D341Med (cell line): ENCODE data around the gene U2SURP.
"Not testable (repeated sequence)": the region's sequence is repeated elsewhere in the genome, so short reads cannot be mapped to it uniquely, and the experiment has no call there.

Experiments
- DNase-seq: peaks from one replicate; pipeline ENCODE4 v3.0.0; 2012; ENCODE audit warnings: low spot score

Gene U2SURP

DNA sequence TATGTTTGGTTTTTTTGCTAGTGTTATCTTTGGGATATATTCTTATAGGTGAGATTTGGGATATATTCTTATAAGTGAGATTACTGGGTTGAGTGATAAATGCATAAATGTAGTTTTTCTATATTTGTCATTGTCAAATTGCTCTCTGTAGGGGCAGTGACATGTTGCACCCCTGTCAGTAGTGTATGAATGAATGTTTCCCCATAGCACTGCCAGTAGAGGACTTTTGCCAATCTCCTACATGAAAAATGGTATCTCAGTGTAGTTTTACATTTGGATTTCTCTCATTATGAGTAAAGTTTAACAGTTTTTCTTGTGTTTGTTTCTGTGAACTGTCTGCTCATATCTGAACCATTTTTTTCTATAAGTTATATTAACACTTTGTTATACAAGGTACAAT, 13.6 kb downstream of the U2SURP start:
- no peak for DNase-seq

DNA sequence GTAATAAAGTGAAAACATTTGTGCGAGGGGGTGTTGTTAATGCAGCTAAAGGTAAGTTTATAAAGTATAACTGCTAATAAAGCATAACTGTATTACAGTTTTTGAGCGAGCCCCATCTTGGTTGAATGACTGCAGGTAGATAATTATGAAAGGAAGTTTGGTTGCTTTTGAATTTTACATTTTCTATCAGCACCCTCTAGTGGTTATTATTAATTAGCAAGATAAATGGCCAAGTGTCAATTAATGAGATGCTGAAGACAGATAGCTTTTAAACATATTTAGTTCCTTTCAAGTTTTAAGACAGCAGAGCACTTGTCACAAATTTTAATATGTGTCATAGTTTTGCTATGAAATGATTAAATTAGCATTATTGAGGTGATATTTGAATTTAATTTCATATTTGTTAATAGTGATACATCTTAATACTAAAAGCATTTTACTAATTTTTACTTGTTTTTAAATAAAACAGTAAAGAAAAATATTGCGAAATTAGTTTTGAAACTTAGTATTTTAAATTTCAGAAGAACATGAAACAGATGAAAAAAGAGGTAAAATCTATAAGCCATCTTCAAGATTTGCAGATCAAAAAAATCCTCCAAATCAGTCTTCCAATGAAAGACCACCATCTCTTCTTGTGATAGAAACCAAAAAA, 15.1 kb downstream of the U2SURP start:
- DNase-seq: no peak

DNA sequence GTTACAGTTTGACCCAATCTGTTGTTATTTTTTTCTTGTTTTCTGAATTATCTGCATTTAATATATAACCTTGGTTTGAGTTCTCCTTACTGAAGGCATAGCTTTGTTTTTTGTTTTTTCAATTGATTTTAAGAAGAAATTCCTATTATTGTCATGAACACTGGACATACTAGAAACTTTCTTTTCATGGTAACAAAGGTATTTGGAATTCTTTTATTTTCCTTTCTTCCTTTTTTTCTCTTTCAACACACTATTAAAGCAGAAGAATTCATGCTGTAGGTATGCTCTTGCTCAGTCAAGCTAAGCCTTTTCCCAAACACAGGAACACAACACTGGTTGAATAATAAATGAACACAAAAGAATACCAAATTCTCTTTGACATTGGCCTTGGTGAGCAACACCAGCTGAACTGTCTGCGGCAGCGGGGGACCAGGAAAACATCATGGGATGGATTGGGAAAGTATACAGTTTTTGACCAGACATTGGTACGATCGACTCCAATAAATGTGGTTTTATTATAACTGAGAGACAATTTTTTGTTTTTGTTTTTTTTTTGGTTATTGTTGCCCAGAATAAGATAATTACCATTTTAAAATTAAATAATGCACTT, 23.1 kb downstream of the U2SURP start:
- no peak for DNase-seq

DNA sequence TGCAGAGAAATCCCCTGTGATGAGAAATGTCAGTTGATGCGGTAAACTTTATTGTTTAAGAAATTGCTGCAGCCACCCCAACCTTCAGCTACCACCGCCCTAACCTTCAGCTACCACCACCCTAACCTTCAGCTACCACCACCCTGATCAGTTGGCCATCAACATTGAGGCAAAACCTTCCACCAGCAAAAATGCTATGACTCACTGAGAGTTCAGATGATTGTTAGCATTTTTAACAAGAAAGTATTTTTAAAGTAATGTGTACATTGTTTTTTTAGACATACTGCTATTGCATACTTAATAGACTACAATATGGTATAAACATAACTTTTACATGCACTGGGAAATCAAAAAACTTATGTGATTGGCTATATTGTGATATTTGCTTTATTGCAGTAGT, 30.0 kb downstream of the U2SURP start:
- no peak for DNase-seq

DNA sequence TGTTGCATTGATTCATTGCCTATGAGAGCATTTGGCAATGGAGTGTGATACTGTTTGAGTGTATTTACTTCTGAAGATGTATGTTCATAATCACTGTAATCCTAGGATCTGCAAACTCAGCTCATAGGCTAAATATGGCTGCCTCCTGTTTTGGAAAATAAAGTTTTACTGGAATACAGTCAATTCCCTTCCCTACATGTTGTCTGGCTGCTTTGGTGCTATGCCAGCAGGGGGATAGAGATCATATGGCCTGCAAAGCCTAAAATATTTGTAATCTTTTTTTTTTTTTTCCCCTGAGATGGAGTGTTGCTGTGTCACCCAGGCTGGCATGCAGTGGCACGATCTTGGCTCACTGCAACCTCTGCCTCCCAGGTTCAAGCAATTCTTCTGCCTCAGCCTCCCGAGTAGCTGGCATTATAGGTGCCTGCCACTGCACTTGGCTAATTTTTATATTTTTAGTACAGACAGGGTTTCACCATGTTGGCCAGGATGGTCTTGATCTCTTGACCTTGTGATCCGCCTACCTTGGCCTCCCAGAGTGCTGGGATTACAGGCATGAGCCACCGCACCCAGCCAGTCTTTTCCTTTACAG, 30.5 kb downstream of the U2SURP start:
- DNase-seq: not testable (repeated sequence)

DNA sequence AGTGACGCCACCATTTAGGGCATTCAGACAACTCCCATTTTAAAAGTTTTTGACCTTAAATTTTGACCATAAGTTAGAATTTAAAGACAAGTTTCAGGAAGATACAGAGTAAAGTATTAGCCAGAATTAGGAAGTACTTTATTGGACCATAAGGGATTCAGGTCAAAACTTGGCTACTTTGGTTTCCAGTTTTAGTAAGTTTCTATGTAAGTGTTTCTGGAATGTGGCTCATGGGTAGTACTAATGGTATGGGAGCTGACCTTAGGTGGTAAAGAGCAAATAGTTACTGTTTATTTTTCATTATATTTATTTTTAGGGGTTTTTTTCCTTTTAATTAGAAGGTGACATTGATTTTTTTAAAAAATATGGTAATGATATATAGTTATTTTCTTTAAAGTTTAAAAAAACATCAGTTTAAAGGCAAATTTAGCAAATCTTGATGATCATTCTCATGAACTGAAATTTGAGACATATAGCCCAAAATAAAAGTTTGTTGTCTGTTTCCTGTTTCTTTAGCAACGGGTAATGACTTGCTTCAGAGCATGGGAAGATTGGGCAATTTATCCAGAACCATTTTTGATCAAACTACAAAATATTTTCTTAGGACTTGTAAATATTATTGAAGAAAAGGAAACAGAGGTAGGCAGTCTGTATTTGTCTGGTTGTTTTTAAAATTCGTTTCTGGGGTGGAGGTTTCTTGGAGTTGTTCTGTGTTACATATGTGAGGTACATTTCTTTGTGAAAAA, 34.3 kb downstream of the U2SURP start:
- DNase-seq: no peak

DNA sequence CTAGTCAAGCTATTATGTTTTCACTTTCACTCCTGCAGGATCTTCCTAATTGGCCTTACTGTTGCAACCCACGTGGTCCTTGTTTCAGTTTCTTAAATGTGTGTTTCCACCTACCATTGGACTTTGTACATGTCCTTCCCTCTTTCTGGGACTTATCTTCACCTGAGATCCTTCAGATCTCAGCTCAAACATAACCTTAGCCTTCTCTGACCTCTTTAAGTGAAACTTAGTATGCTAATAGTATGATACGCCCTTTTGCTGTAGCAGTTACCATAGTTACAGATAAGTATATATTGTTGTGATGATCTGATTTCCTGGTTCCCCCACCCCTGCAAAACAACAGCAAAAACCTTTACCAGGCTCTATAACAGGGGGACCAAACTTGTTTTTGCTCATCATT, 35.2 kb downstream of the U2SURP start:
- no peak for DNase-seq

DNA sequence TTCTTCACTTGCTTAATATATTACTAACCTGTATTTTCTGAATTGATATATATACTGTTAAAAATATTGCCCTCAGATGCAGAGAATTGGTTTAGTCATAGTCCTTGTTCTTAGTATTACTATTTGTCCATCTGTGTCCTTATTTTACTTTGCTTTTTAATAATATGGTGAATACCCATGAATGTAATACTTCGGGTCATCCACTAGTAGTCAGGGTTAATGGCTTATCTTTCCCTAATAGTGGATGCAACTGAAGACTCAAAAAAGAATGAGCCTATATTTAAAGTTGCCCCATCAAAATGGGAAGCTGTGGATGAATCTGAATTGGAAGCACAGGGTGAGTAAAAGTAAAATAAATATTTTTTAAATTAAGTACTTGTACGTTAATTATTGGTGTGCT, 36.5 kb downstream of the U2SURP start:
- DNase-seq: no peak

DNA sequence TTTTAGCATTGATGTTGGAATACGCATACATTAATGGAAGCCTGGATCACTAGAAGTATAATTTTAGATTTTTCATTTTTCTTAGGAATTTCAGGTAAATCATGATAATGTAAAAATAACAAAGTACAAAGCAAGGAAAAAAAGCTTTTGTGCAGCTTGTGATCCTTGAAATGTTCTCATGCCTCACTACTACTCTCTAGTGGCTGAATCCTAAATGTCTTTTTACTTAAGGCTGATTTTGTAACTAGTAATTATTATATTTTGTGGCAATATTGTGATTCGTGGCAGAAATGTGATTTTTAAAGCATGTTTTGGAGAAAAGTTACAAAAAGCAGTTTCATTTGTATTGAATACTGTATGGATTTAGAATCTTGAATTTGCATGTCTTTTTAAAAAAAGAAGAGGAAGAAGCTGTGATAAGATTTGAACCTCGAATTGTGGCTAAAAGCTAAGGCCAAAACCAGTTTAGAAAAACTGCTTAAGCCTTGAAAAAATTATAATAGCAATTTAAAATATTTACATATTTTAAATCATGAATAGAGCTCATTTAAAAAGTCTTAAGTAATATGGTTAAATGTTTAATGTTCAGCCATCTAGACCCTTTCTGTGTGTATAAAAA, 39.0 kb downstream of the U2SURP start:
- no peak for DNase-seq

DNA sequence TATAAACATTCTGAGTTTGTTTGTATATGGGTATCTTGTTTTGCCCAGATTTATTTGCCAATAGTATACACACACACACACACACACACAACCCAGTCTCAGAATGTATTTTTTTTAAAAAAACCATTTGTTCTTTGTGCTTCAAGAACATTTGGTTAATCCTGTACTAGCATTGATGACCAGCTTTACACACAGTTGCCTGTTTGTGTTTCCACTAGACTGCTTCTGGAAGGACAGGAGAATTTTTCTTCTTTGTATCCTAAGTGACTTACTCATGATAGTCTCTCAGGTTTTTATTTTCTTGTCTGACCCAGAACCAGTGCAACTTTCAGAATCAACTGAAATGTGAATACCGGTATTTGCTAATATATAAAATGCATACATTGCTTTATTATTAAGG, 40.5 kb downstream of the U2SURP start:
- DNase-seq: no peak

DNA sequence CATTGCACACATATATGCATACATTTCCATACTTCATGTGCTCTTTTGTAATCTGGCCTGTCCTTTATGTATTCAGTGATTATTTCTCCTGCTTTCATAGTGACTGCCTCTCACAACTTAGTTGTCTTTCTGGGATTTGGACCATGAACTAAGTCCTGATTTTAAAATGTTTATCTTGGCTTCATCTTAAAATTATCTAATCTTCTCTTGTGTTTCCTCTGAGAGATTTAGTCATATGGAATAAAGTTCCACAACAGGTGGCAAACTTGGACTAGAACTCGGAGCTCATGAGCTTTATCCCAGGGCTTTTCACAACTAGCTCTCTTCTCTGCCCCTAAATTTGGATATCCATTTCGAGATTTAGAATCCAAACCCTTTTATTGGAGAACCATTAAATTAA, 44.3 kb downstream of the U2SURP start:
- DNase-seq: no peak

DNA sequence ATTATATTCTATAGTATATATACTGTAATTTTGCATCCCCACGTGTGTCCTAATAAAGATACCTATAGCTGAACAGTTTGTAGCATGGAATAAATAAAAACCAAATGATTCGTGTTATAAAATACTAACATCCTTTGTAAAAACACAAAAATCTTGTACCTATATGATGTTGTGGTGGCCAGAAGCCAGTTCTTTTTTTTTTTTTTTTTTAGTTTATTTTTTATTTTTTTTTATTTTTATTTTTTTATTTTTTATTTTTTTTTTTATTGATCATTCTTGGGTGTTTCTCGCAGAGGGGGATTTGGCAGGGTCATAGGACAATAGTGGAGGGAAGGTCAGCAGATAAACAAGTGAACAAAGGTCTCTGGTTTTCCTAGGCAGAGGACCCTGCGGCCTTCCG, 44.7 kb downstream of the U2SURP start:
- DNase-seq: not testable (repeated sequence)

DNA sequence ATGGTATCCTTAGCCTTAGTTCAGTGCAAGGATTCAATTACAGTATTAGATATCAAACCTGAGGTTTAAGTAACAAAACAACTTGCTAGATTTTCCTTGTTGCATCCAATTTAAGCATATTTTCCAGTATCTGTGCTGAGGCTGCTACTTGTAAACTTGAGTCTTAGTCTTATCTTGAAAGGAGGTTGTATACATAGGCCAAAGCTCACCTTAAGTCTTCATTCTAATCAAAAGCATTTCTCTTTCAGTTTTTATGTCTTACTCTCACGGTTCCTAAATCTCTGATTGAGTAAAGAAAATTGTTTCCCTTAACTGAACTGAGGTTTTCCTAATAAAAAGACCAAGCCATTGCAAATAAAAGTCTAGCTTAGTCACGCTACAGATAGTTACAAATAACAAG, 52.6 kb downstream of the U2SURP start:
- no peak for DNase-seq

DNA sequence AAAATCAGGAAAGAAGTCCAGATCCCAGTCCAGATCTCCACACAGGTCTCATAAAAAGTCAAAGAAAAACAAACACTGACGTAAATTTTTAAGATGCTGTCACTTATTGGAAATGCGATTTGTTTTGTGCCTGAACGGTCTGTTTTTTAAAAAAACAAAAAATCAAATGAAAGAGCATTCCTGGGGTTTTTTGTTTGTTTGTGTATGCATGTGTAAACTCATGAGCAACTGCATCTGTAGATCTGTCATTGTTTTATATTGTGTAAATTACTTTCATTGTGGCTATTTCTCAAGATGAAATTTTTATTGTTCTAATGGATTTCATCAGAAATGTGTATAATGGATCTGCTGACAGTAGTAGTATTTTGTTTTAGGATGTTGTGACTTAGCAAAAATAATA, 55.0 kb downstream of the U2SURP start:
- DNase-seq: no peak

DNA sequence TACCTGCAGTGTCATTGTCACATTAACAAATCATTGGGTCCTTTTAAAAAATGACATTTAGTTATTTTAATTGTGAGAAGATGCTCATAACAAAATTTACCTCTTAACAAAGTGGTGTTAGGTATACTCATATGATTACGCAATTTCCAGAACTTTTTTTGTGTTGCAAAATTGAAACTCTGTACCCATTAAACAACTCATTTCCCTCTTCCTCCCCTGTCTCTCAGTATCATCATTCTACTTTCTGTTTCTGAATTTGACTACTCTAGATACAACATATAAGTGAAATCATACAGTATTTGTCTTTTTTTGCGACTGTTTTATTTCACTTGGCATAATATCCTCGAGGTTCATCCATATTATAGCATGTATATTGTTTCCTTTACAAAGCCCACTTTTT, 59.5 kb downstream of the U2SURP start:
- no peak for DNase-seq

DNA sequence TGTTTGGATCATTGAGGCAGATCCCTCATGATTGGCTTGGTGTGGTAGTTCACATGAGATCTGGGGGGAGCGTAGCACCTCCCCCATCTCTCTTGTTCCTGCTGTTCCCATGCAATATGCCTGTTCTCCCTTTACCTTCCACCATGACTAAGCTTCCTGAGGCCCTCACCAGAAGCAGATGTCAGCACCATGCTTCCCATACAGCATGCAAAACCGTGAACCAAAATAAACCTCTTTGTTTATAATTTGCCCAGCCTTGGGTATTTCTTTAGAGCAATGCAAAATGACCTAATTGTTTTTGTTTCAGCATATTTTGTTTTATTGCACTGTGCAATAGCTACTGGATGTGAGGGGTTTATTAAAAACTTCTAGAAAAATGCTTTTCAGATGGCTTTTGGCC, 61.6 kb downstream of the U2SURP start:
- no peak for DNase-seq

DNA sequence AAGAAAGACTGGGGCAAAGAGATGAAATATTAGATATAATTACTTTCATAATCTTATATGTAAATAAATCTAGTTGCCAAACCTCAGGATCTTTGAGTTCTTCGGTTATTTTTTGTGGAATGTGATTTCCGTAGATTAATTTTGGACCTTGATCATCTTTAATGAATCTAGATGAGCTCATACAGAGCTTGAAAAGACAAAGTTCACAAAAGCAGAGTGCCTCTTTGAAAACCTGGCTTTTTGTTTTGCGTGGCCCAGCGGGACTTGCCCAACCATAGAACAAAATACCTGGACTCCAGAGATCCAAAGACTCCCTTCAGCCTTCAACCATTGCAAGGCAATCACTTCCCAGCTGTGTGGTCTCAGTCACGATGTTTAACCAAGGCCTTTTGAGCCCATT, 63.4 kb downstream of the U2SURP start:
- no peak for DNase-seq

DNA sequence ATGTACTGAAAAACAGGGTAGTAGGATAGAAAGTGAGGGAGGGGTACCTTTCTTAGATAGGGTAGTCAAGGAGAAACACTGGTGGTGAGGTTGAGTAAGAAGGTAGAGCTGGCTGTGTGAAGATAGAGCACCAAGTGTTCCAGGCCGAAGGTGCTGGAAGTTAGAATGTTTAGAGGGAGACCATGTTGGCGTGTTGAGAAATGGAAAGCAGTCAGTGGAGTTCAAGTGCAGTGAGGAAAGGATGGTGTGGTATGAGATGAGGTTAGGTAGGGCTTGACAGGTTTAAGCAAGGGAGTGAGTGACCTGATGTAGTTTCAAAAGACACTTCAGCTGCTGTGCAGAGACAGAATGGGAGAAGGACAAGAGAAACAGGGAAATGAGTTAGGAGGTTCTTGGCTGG, 64.0 kb downstream of the U2SURP start:
- no peak for DNase-seq

DNA sequence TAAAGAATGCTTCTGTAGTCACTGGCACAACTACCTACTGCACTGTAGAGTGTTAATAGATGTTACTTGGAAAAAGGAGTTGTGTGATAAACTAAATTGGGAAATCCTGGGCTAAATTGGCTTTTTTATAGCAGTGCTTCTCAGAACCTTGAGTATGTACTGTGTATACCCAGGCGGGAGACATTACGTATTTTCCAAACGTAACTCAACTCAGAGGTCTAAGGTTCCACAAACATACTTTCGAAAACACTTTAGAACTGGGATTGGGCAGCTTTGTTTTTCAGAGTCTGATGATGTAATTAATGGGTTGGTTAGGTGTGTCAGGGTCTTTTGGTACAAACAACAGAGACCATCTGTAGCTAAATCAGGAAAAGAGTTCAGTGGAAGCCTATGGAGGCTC, 64.7 kb downstream of the U2SURP start:
- no peak for DNase-seq

DNA sequence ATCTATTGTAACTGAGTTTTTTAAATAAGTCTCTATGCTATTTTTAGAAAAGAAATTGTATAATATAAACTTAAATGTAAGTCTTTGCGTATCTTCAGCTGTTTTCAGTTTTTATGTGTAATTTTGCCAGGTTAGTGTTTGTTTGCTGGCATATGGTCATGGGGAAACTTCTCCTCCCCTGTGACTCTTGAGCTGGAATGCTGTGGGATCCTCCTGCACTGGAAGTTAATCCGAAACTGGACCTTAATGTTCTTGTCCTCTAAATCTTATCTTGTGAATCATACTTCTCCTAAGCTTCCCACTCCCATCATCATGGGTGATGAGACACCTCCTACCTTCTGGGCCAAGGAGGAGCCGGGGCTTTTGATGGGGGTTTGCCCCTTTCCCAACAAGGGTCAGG, 65.8 kb downstream of the U2SURP start:
- DNase-seq: no peak

DNA sequence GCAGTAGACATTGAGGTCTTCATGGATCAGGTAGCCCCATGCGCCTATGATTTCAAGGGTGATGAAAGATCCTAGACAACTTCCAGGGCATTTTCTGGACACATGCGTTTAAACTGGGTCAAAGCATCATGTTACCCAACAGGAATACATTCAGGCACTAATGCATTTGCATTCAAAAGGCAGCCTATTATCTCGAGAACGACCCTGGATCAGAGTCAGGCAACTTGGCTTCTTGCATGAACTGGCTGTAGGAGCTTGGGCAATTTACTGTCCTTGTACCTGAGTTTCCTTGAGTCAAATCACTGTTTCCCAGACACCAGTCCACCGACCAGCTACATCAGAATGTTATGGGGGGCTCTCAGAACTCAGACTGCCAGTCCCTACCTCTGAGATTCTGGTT, 66.7 kb downstream of the U2SURP start:
- no peak for DNase-seq

DNA sequence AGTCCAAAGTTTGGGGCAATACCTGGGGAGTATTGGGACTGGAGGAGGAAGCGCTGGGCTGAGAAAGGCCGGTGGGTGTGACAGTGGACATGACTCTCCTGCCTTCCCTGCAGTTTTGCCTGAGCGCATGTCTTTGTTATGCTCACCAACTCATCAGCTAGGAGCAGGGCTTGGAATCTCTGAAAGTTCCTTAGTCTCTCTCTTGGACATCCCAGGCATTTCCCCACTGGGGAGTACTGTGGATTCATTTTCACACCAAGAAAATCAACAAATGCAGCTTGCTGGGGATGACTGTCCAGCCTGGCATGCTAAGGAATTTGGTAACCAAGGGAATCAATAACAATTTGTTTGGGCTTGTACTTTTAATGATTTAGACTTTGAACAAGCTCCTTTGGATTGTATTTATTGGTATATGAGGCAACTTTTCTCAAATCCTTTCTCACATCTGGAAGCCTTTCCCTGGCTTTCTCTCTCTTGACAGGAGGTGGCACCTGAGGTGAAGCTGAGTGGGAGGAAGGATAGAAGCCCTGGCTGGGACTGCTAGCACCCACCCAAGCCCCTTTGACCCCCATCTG, 69.7 kb downstream of the U2SURP start:
- no peak for DNase-seq
